Suprapubic skin (tissue), 4 donors: ENCODE results near the gene ACP3. TPM values are rescaled to one million over a fixed set of nuclear protein-coding genes. Genes with fewer than 3 reads are reported as not detected.
"Not testable (repeated sequence)": the region's sequence is repeated elsewhere in the genome, so short reads cannot be mapped to it uniquely, and the experiment has no call there.

Experiments
- DNase-seq, 2 donors: peaks; one replicate each; pipeline ENCODE4 v3.0.0-alpha.2; 2019; ENCODE audit warnings: low spot score in 2 of 2
- H3K27ac ChIP-seq: fragments of 200-600 bp; sonication (generic); one replicate; pipeline ENCODE4 v1.5.1; 2019
- H3K27me3 ChIP-seq: fragments of 200-600 bp; sonication (generic); one replicate; pipeline ENCODE4 v1.5.1; 2019
- H3K36me3 ChIP-seq: fragments of 200-600 bp; sonication (generic); one replicate; pipeline ENCODE4 v1.5.1; 2019
- H3K4me1 ChIP-seq: fragments of 200-600 bp; sonication (generic); one replicate; pipeline ENCODE4 v1.5.1; 2019
- H3K4me3 ChIP-seq: fragments of 200-600 bp; sonication (generic); one replicate; pipeline ENCODE4 v1.5.1; 2019; ENCODE audit warnings: mild to moderate bottlenecking
- H3K9me3 ChIP-seq: fragments of 200-600 bp; sonication (generic); one replicate; pipeline ENCODE4 v1.5.1; 2019
- CTCF ChIP-seq, 2 donors: fragments of 200-600 bp in 1 of 2; fragments of 450-650 bp in 1 of 2; sonication (generic) in 1 of 2; IDR thresholded peaks; one replicate each; pipeline ENCODE4 v1.5.1; 2016 to 2019; ENCODE audit warnings: antibody characterized with exemption in 2 of 2, mild to moderate bottlenecking in 1 of 2, moderate library complexity in 1 of 2
- EP300 ChIP-seq: sonication (generic); formaldehyde crosslinking; IDR thresholded peaks from one replicate; pipeline ENCODE4 v1.6.1; 2017; ENCODE audit warnings: antibody characterized with exemption
- POLR2A ChIP-seq, 2 donors: fragments of 450-650 bp; IDR thresholded peaks; one replicate each; pipeline ENCODE4 v1.6.1; 2017; ENCODE audit warnings: antibody characterized with exemption in 2 of 2, mild to moderate bottlenecking in 2 of 2, moderate library complexity in 2 of 2
- POLR2AphosphoS5 ChIP-seq, 3 donors: sonication (generic); formaldehyde crosslinking; IDR thresholded peaks; one replicate each; pipeline ENCODE4 v1.6.1; 2017; ENCODE audit warnings: antibody characterized with exemption in 3 of 3
- WGBS: methylation state at CpG from one replicate; pipeline ENCODE4 v1.1.5; 2018; 5-methylcytosine and 5-hydroxymethylcytosine counted together
- total RNA-seq, 4 donors: library from RNA; depleted of rRNA; stranded (reverse); fragments of >200 nt; gene quantifications; one replicate each; pipeline ENCODE4 v1.1.0, GENCODE V29; 2016

The ACP3 gene
- total RNA-seq, 4 donors from 2014 or later: 38.2 to 71.7 (median 60.1) TPM

- H3K36me3 ChIP-seq: peaks cover 6% of the 10 kb centered on the region
- no peaks in the 10 kb centered on the region for H3K9me3 ChIP-seq
- H3K27me3 ChIP-seq: no peaks in the 10 kb centered on the region
- no peaks in the 10 kb centered on the region for H3K4me1 ChIP-seq
- no peak for DNase-seq
- no peak overlapping the region for H3K27ac ChIP-seq
- 94% methylated on average over 2 of the region's 2 CpGs for WGBS
- TF ChIP-seq POLR2AphosphoS5 (IDR thresholded peaks at IDR 0.05): no peak
- no peak for TF ChIP-seq EP300
- TF ChIP-seq CTCF (IDR thresholded peaks at IDR 0.05): no peak
- TF ChIP-seq POLR2A (IDR thresholded peaks at IDR 0.05): no peak
- H3K4me3 ChIP-seq: no peak overlapping the region
Observed at GRCh38 chr3:132368515-132368914, 51.3 kb downstream of the ACP3 start.

DNA sequence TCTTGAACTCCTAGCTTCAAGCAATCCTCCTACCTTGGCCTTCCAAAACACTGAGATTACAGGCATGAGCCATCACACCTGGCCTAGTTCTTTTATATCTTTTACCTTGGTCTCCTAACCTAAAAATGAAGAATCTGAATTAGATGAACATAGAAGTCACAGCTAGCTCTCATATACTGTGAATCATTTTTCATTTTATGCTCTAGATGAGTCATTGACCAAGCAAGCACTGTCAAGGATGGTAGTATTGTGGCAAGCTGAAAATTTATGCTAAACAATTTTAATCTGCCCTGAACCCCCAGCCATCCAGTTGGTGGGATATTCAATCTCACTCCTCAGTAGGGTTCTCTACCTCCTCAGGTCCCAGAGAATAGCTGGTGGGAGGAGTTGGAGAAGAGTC is 51.8 kb downstream of the ACP3 start:
- TF ChIP-seq POLR2A (IDR thresholded peaks at IDR 0.05): no peak
- no peak for TF ChIP-seq CTCF (IDR thresholded peaks at IDR 0.05)
- no peak for TF ChIP-seq EP300
- no peak for TF ChIP-seq POLR2AphosphoS5 (IDR thresholded peaks at IDR 0.05)
- Histone ChIP-seq H3K4me1 (no peaks in the 10 kb centered on the region), H3K4me3 (no peak overlapping the region), H3K9me3 (no peaks in the 10 kb centered on the region), H3K36me3 (peaks cover 6% of the 10 kb centered on the region), H3K27me3 (no peaks in the 10 kb centered on the region), H3K27ac (no peak overlapping the region)
- no peak for DNase-seq

- H3K4me1 ChIP-seq: not testable (repeated sequence)
- 93% methylated on average over 21 of the region's 25 CpGs for WGBS
Observed at GRCh38 chr3:132376945-132377354, 59.7 kb downstream of the ACP3 start.

GRCh38 chr3:132378048-132378762 is 61.0 kb downstream of the ACP3 start:
- Histone ChIP-seq H3K27ac (no peak overlapping the region), H3K27me3 (peaks cover 2% of the 10 kb centered on the region), H3K4me3 (no peak overlapping the region), H3K36me3 (no peaks in the 10 kb centered on the region), H3K4me1 (no peaks in the 10 kb centered on the region), H3K9me3 (no peaks in the 10 kb centered on the region)
- no peak for DNase-seq
- TF ChIP-seq CTCF (IDR thresholded peaks at IDR 0.05): no peak
- TF ChIP-seq POLR2A (IDR thresholded peaks at IDR 0.05): no peak
- TF ChIP-seq EP300: no peak
- no peak for TF ChIP-seq POLR2AphosphoS5 (IDR thresholded peaks at IDR 0.05)
- 77% methylated on average over 2 of the region's 2 CpGs for WGBS

More at GRCh38 chr3:132376945-132377354, 59.7 kb downstream of the ACP3 start:
- H3K36me3 ChIP-seq, H3K9me3 ChIP-seq, H3K27me3 ChIP-seq, DNase-seq, H3K4me3 ChIP-seq, H3K27ac ChIP-seq: not testable (repeated sequence)

DNA sequence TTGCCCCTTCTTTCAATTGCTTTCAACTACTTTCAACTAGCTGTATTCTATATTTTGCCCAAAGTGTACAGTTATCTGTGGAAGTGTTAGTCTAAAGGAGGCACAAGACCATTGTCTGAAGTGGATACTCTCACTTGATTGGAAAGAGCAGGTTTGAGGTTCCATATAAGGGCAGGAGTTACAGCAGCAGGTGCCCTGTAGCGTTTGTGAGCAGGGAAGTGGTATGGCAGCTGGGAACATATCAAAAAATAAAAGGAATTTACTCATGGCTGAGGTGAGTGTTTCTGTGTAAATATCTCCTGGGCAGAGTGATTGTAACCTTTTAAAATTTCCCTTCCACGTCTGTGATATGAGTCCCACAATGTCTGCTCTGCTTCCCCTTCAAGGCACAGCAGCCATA is 61.6 kb downstream of the ACP3 start:
- no peaks in the 10 kb centered on the region for H3K4me1 ChIP-seq
- H3K27ac ChIP-seq: no peak overlapping the region
- peaks cover 2% of the 10 kb centered on the region for H3K27me3 ChIP-seq
- DNase-seq: no peak
- H3K36me3 ChIP-seq: no peaks in the 10 kb centered on the region
- TF ChIP-seq POLR2AphosphoS5 (IDR thresholded peaks at IDR 0.05) (no peak), CTCF (IDR thresholded peaks at IDR 0.05) (no peak), EP300 (no peak), POLR2A (IDR thresholded peaks at IDR 0.05) (no peak)
- no peaks in the 10 kb centered on the region for H3K9me3 ChIP-seq
- no peak overlapping the region for H3K4me3 ChIP-seq
- 75% methylated on average over 2 of the region's 2 CpGs for WGBS

DNA sequence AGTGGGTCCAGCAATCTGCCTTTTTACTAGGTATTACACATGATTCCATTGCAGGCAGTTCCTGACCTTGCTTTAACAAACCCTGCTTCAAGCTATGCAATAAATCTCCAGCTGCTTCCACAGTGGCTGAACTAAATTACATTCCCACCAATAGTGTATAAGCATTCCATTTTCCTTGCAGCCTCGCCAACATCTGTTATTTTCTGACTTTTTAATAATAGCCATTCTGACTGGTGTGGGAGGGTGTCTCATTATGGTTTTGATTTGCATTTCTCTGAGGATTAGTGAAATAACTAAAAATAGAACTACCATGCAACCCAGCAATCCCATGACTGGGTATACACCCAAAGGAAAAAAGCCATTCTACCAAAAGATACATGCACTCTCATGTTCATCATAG is 63.7 kb downstream of the ACP3 start:
- no peak for DNase-seq
- Histone ChIP-seq H3K27me3 (peaks cover 2% of the 10 kb centered on the region), H3K4me1 (no peaks in the 10 kb centered on the region), H3K36me3 (no peaks in the 10 kb centered on the region), H3K27ac (no peak overlapping the region), H3K4me3 (no peak overlapping the region), H3K9me3 (no peaks in the 10 kb centered on the region)
- 52% methylated on average over 1 of the region's 1 CpG for WGBS
- TF ChIP-seq CTCF (IDR thresholded peaks at IDR 0.05) (no peak), POLR2AphosphoS5 (IDR thresholded peaks at IDR 0.05) (no peak), POLR2A (IDR thresholded peaks at IDR 0.05) (no peak), EP300 (no peak)
